AG09319 (cell line): ENCODE measurements around the gene IL1RL2.

Experiments
- DNase-seq: peaks from one replicate; pipeline ENCODE4 v3.0.0-alpha.2; 2010; ENCODE audit warnings: low read depth; ENCODE audit errors: extremely low read depth
- TF ChIP-seq, protein P1 (sequence below): IDR thresholded peaks from 2 replicates; pipeline ENCODE4 v1.5.1; 2011; ENCODE audit warnings: low read depth, mild to moderate bottlenecking, inconsistent platforms, low read length, moderate library complexity

The IL1RL2 gene

GRCh38 chr2:102177814-102178478, 8.9 kb upstream of the IL1RL2 start:
- no peak for DNase-seq
- TF ChIP-seq, protein P1, sequence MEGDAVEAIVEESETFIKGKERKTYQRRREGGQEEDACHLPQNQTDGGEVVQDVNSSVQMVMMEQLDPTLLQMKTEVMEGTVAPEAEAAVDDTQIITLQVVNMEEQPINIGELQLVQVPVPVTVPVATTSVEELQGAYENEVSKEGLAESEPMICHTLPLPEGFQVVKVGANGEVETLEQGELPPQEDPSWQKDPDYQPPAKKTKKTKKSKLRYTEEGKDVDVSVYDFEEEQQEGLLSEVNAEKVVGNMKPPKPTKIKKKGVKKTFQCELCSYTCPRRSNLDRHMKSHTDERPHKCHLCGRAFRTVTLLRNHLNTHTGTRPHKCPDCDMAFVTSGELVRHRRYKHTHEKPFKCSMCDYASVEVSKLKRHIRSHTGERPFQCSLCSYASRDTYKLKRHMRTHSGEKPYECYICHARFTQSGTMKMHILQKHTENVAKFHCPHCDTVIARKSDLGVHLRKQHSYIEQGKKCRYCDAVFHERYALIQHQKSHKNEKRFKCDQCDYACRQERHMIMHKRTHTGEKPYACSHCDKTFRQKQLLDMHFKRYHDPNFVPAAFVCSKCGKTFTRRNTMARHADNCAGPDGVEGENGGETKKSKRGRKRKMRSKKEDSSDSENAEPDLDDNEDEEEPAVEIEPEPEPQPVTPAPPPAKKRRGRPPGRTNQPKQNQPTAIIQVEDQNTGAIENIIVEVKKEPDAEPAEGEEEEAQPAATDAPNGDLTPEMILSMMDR: no peak

GRCh38 chr2:102179061-102179460, 7.8 kb upstream of the IL1RL2 start:
- TF ChIP-seq, protein P1: no peak
- DNase-seq: no peak

- no peak for DNase-seq
- TF ChIP-seq, protein P1: no peak
Observed at GRCh38 chr2:102179788-102180686, 6.8 kb upstream of the IL1RL2 start.

GRCh38 chr2:102180687-102180999, 6.2 kb upstream of the IL1RL2 start:
- DNase-seq: no peak
- TF ChIP-seq, protein P1: no peak

GRCh38 chr2:102181376-102181775, 5.4 kb upstream of the IL1RL2 start:
- TF ChIP-seq, protein P1: no peak
- no peak for DNase-seq

DNA sequence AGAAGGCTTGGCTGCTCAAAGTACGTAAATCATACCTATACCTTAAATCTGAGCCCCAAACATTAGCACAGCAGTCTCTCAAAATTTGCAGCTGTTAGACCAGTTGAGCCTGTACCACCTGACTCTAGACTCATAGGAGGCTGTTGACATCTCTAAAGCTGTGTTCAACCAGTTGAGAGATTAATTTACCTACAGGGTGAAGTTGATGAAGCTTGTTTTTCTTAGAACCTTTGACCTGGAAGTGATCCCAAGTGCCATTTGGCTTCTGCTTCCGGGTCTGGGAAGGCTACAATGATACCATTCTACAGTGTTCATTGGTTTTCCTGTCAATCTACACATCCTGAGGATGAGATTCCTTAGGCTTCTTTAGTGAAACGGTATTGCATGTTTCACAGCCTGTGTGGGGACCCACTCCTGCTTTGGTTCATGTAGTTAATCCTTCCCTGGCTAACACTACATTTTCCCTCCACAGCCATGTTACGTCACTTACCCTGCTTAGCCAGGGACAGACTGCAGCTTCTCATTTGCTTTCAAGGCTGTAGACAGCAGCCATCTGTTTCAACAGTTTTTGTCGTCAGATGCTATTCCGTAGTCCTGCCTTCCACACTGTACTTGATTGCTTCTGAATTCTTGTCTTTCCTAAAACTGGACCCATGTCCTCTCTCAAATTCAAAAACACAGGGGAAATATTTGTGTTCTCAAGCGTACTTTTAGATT, 4.7 kb upstream of the IL1RL2 start:
- no peak for DNase-seq
- TF ChIP-seq, protein P1: no peak

- DNase-seq: no peak
- TF ChIP-seq, protein P1: no peak
Observed at GRCh38 chr2:102184018-102184417, 2.8 kb upstream of the IL1RL2 start.
